RWPE2 (cell line): Measurements from ENCODE around the gene S1PR2.

ENCODE experiments used
- ATAC-seq: fragments of 200-7000 bp; cut with Tn5 transposase; 3 replicates; pipeline ENCODE4 v1.9.1; 2021; ENCODE audit warnings: low read depth
- DNase-seq: peaks from one replicate; pipeline ENCODE4 v3.0.0-alpha.2; 2020; ENCODE audit warnings: low spot score
- H3K27ac ChIP-seq: fragments of 450-650 bp; 2 replicates; pipeline ENCODE4 v1.5.1; 2017; ENCODE audit warnings: mild to moderate bottlenecking; ENCODE audit not compliant: poor library complexity, severe bottlenecking
- H3K27me3 ChIP-seq: fragments of 250-450 bp; sonication (Bioruptor Pico); 2 replicates; pipeline ENCODE4 v1.5.1; 2021; ENCODE audit warnings: mild to moderate bottlenecking, moderate library complexity; ENCODE audit not compliant: insufficient read depth, poor library complexity, severe bottlenecking
- H3K36me3 ChIP-seq: fragments of 250-450 bp; sonication (Bioruptor Pico); 2 replicates; pipeline ENCODE4 v1.5.1; 2020; ENCODE audit warnings: low read depth, mild to moderate bottlenecking, moderate library complexity
- H3K4me1 ChIP-seq: fragments of 250-450 bp; sonication (Bioruptor Pico); 2 replicates; pipeline ENCODE4 v1.5.1; 2021; ENCODE audit warnings: mild to moderate bottlenecking, moderate library complexity; ENCODE audit not compliant: insufficient read depth, poor library complexity, severe bottlenecking
- H3K4me3 ChIP-seq: fragments of 250-450 bp; sonication (Bioruptor Pico); 2 replicates; pipeline ENCODE4 v1.5.1; 2021; ENCODE audit warnings: mild to moderate bottlenecking, moderate library complexity; ENCODE audit not compliant: severe bottlenecking
- H3K9me3 ChIP-seq: fragments of 250-450 bp; sonication (Bioruptor Pico); 2 replicates; pipeline ENCODE4 v1.5.1; 2021; ENCODE audit warnings: mild to moderate bottlenecking, moderate library complexity; ENCODE audit not compliant: severe bottlenecking
- TF ChIP-seq, protein P1 (sequence below): fragments of 450-650 bp; IDR thresholded peaks from one replicate; pipeline ENCODE4 v1.5.1; 2017; ENCODE audit warnings: mild to moderate bottlenecking, moderate library complexity; ENCODE audit not compliant: poor library complexity, severe bottlenecking

S1PR2 gene

GRCh38 chr19:10259162-10259905, 28.2 kb upstream of the S1PR2 start:
- TF ChIP-seq, protein P1, sequence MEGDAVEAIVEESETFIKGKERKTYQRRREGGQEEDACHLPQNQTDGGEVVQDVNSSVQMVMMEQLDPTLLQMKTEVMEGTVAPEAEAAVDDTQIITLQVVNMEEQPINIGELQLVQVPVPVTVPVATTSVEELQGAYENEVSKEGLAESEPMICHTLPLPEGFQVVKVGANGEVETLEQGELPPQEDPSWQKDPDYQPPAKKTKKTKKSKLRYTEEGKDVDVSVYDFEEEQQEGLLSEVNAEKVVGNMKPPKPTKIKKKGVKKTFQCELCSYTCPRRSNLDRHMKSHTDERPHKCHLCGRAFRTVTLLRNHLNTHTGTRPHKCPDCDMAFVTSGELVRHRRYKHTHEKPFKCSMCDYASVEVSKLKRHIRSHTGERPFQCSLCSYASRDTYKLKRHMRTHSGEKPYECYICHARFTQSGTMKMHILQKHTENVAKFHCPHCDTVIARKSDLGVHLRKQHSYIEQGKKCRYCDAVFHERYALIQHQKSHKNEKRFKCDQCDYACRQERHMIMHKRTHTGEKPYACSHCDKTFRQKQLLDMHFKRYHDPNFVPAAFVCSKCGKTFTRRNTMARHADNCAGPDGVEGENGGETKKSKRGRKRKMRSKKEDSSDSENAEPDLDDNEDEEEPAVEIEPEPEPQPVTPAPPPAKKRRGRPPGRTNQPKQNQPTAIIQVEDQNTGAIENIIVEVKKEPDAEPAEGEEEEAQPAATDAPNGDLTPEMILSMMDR: peak; percentile 82
- Histone ChIP-seq H3K27ac (peak overlapping the region; percentile 25), H3K27me3 (no peaks in the 10 kb centered on the region), H3K36me3 (peaks cover 31% of the 10 kb centered on the region), H3K9me3 (no peaks in the 10 kb centered on the region), H3K4me3 (no peak overlapping the region), H3K4me1 (peaks cover 11% of the 10 kb centered on the region)
- DNase-seq: peak; percentile 82
- peak; percentile 40; the same call in 2 of the 3 replicates for ATAC-seq

DNA sequence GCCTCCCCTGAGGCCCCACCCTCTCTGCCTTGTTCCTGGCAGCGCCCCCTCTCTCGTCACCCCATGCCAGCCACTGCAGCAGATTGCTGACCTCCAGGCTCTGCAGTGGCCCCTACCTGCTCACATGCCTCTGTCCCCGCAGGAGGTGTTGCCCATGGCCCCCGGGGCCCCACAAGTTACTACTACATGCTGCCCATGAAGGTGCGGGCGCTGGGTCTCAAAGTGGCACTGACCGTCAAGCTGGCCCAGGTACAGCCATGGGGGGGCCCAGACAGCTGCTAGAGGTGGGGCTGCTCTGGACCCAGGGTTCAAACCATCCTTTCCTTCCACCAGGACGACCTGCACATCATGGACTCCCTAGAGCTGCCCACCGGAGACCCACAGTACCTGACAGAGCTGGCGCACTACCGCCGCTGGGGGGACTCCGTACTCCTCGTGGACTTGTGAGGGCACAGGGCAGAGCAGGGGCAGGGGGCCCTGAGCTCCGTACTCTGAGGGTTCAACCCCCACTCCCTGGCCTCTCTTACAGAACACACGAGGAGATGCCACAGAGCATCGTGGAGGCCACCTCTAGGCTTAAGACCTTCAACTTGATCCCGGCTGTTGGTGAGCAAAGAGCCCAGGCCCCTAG, 27.1 kb upstream of the S1PR2 start:
- H3K4me3 ChIP-seq: no peak overlapping the region
- no peaks in the 10 kb centered on the region for H3K27me3 ChIP-seq
- no peaks in the 10 kb centered on the region for H3K9me3 ChIP-seq
- DNase-seq (no peak), ATAC-seq (no peak)
- no peak overlapping the region for H3K27ac ChIP-seq
- H3K4me1 ChIP-seq: peaks cover 11% of the 10 kb centered on the region
- TF ChIP-seq, protein P1: no peak
- peaks cover 35% of the 10 kb centered on the region for H3K36me3 ChIP-seq

- Histone ChIP-seq H3K9me3 (no peaks in the 10 kb centered on the region), H3K27ac (no peak overlapping the region), H3K4me1 (peaks cover 11% of the 10 kb centered on the region), H3K36me3 (peaks cover 35% of the 10 kb centered on the region), H3K4me3 (no peak overlapping the region), H3K27me3 (no peaks in the 10 kb centered on the region)
- ATAC-seq: no peak
- no peak for DNase-seq
- TF ChIP-seq, protein P1: no peak
Measured at GRCh38 chr19:10256970-10257615, 26.0 kb upstream of the S1PR2 start.

DNA sequence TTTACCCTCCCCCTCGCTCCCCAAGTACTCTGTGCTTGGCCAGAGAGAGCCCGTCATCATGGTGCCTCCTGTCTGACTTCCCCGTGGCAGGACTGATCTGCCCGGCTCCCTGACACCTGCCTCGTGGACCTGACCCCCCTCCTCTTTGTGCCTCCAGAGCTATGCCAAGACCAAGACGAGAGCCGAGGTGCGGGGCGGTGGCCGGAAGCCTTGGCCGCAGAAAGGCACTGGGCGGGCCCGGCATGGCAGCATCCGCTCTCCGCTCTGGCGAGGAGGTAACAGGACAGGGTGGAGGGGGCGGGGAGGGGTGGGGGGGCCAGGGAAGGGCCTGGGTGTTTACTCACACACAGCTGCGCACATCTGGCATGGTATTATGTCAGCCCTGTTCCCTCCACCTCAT, 25.4 kb upstream of the S1PR2 start:
- DNase-seq (no peak), ATAC-seq (no peak)
- no peaks in the 10 kb centered on the region for H3K9me3 ChIP-seq
- H3K4me1 ChIP-seq: peaks cover 11% of the 10 kb centered on the region
- TF ChIP-seq, protein P1: no peak
- no peaks in the 10 kb centered on the region for H3K27me3 ChIP-seq
- peaks cover 35% of the 10 kb centered on the region for H3K36me3 ChIP-seq
- H3K4me3 ChIP-seq: no peak overlapping the region
- no peak overlapping the region for H3K27ac ChIP-seq

GRCh38 chr19:10255358-10255757, 24.2 kb upstream of the S1PR2 start:
- TF ChIP-seq, protein P1: no peak

More at GRCh38 chr19:10255358-10255757, 24.2 kb upstream of the S1PR2 start:
- DNase-seq (no peak), ATAC-seq (no peak)
- H3K36me3 ChIP-seq: peaks cover 35% of the 10 kb centered on the region
- H3K9me3 ChIP-seq: no peaks in the 10 kb centered on the region
- no peaks in the 10 kb centered on the region for H3K27me3 ChIP-seq
- no peak overlapping the region for H3K27ac ChIP-seq
- H3K4me3 ChIP-seq: no peak overlapping the region
- H3K4me1 ChIP-seq: peaks cover 8% of the 10 kb centered on the region
